ENCODE results near the gene TMEM40.

The TMEM40 gene

DNA sequence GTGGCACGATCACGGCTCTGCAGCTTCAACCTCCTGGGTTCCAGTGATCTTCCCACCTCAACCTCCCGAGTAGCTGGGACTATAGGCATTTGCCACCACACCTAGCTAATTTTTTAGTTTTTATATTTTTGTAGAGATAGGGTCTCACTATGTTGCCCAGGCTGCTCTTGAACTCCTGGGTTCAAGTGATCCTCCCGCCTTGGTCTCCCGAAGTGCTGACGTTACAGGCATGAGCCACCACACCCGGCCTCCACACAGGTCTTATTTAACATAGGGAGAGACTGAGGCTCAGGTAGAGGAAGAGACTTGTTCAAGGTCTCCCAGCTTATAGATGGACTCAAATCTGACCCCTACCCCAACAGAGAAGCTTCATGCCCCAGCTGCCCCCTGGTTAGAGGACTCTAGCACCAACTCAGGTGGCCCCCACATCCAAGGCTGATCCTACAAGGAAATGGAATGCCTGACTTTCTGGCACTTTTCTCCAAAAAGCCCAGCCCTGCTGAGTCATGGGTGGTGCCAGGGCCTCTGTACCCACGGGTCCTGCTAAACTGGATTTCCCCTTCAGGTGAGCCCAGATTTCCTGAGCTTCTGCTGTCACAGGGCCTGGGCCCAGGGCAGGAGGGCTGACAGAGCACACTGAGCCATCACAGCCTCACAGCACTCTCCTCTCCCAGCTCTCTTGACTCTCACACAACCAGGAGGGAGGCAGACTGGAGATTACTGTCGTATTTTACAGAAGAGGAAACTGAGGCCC is 5.6 kb downstream of the TMEM40 start:
- H3K27ac ChIP-seq: no peak overlapping the region
- TF ChIP-seq, protein P1, sequence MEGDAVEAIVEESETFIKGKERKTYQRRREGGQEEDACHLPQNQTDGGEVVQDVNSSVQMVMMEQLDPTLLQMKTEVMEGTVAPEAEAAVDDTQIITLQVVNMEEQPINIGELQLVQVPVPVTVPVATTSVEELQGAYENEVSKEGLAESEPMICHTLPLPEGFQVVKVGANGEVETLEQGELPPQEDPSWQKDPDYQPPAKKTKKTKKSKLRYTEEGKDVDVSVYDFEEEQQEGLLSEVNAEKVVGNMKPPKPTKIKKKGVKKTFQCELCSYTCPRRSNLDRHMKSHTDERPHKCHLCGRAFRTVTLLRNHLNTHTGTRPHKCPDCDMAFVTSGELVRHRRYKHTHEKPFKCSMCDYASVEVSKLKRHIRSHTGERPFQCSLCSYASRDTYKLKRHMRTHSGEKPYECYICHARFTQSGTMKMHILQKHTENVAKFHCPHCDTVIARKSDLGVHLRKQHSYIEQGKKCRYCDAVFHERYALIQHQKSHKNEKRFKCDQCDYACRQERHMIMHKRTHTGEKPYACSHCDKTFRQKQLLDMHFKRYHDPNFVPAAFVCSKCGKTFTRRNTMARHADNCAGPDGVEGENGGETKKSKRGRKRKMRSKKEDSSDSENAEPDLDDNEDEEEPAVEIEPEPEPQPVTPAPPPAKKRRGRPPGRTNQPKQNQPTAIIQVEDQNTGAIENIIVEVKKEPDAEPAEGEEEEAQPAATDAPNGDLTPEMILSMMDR (conservative IDR thresholded peaks at IDR 0.05): no peak

DNA sequence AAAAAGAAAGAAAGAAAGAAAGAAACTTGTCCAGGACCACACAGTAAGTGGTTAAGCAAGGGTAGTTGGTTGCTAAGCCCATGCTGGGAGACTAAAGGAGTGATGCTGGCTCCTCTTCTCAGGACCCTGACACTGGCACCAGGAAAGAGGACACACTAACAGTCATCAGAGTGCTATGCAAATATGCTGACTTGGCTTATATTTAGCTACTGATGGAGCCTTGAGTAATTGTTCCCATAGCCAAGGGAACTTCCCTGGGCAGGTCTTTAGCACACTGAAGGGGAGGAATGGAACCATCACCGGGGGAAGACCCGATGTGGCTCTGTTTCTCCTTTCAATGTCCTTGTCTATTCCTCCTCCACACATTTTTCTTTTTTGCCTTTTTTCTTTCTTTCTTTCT is 6.2 kb downstream of the TMEM40 start:
- TF ChIP-seq, protein P1 (conservative IDR thresholded peaks at IDR 0.05): no peak
- H3K27ac ChIP-seq: no peak overlapping the region

DNA sequence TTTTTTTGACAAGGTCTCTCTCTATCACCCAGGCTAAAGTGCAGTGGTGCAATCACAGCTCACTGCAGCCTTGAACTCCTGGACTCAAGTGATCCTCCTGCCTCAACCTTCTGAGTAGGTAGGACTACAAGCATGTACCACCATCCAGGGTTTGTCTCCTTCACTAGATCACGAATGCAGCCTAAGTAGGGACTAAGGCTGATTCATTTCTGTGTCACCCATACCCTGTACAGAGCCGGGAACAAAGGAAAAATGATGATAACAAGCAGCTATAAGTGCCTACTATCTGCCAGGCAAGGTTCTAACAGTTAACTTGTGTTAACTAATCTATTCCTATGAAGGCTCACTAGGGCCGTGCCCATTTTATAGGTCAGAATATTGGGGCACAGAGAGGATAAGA is 7.0 kb downstream of the TMEM40 start:
- H3K27ac ChIP-seq: no peak overlapping the region

DNA sequence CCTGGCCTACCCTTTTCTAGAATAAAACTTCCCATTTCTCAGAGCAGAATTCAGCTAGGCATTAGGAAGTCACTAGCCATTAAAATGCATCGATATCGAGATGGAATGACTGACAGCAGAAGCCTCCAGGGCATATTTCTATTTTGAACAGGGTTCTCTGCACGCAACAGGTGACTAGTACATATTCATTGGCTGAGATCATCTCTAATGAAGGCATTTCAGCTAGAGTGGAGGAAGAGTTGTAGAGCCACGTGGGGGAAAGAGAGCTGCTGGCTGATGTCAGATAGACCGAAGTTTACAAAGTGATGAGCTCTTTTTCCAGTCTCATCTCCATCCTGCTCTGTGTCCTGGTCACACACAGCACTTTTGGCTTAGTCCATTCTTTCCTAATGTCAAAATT is 7.5 kb downstream of the TMEM40 start:
- TF ChIP-seq, protein P1 (conservative IDR thresholded peaks at IDR 0.05): no peak
- H3K27ac ChIP-seq: no peak overlapping the region

More for the DNA sequence above, 7.0 kb downstream of the TMEM40 start:
- TF ChIP-seq, protein P1 (conservative IDR thresholded peaks at IDR 0.05): no peak

DNA sequence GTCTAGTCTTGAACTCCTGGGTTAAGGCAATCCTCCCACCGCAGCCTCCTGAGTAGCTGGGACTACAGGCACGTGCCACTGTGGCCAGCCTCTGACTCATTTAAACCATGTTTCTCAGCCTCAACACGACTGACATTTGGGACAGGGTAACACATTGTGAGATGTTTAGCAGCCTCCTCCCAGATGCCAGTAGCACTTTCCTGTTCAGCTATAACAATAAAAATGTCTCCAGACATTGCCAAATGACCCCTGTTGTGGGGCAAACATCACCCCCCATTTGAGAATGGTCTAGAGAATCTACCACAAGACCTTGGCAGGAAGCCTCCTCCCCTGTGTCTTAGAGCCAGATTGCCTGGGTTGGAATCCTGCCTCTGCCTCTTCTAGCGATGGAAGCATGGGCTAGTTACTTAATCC is 8.4 kb downstream of the TMEM40 start:
- TF ChIP-seq, protein P1 (conservative IDR thresholded peaks at IDR 0.05): no peak
- H3K27ac ChIP-seq: no peak overlapping the region

DNA sequence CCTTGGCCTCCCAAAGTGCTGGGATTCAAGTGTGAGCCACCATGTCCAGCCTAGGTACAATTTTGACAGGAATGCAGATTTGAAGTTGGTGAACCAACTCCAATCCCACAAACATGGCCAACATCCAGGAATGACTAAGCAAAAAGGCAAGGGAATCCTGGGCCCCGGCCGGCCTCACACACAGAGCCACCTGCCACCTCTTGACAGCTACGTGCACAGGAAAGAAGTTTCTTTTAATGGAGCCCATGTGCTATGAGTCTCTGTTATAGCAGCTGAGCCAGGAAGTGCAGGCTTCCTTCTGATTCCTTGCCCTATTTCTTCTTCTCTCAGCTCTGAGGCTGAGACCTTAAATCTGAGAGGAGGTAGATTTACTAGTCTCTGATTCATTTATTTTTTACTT is 8.8 kb downstream of the TMEM40 start:
- no peak overlapping the region for H3K27ac ChIP-seq
- TF ChIP-seq, protein P1 (conservative IDR thresholded peaks at IDR 0.05): no peak

DNA sequence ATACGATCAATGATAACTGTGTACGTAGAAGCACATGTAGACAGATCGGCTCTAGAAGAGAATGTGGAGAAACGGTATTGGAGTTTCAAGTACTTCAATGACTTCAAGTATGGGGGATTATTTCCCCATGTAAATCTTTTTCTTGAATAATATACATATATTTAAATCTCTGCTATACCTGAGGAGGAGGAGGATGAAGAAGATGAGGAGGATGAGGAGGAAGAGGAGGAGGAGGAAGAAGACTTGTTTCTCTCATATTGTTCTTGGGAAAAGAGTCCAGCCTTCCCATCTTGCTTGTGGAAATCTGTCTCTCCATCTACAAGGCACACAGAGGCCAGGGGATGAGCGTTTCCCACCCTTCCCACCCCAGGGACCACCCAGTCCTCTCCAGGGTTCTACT is 10.6 kb downstream of the TMEM40 start:
- H3K27ac ChIP-seq: no peak overlapping the region
- TF ChIP-seq, protein P1 (conservative IDR thresholded peaks at IDR 0.05): no peak

All from VCaP (cell line).